ENCODE results near the gene CFAP92.

Gene CFAP92

GRCh38 chr3:128861491-128861890 lies 132.4 kb downstream of the CFAP92 start:
- Histone ChIP-seq H3K4me3 (ENCODE audit: control insufficient read depth in 1 of 7, extremely low read depth in 1 of 7, insufficient read depth in 4 of 7, low read depth in 2 of 7, low read length in 6 of 7) (no peak overlapping the region), H3K27ac (ENCODE audit: insufficient read depth in 1 of 2, low read depth in 1 of 2, low read length in 2 of 2, poor library complexity in 1 of 2, severe bottlenecking in 2 of 2) (no peak overlapping the region), H3K27me3 (replicated peaks in 2 of 5; ENCODE audit: control insufficient read depth in 4 of 5, insufficient read depth in 5 of 5, low read length in 4 of 5) (no peaks in the 10 kb centered on the region), H3K9me3 (ENCODE audit: control extremely low read depth in 1 of 5, control insufficient read depth in 4 of 5, insufficient read depth in 2 of 5, low read depth in 1 of 5, low read length in 4 of 5) (peaks cover 2 to 48% (median 37%) of the 10 kb centered on the region in 5 experiments), H3K36me3 (ENCODE audit: control insufficient read depth in 4 of 4, insufficient read depth in 4 of 4, low read length in 3 of 4) (no peaks in the 10 kb centered on the region), H3K4me1 (ENCODE audit: control extremely low read depth in 1 of 4, control insufficient read depth in 4 of 4, insufficient read depth in 4 of 4, low read length in 3 of 4) (peaks cover 0 to 23% (median 20%) of the 10 kb centered on the region in 4 experiments)
- POLR2A ChIA-PET = no interaction called here
- DNase-seq = no peak
- CTCF ChIA-PET = no interaction called here
- 100% methylated on average over 4 of the region's 6 CpGs for WGBS (ENCODE audit: insufficient coverage)
